K562 (cell line): Measurements from ENCODE around the gene UBAC2. TPM values are rescaled to one million over a fixed set of nuclear protein-coding genes. Genes with fewer than 3 reads are reported as not detected.
A peak's percentile ranks its signal among the peaks of the same experiment; 100 is the strongest.

ENCODE experiments used
- ATAC-seq: fragments of 200-7000 bp; cut with Tn5 transposase; 3 replicates; pipeline ENCODE4 v1.9.1; 2020; ENCODE audit warnings: moderate library complexity
- BruUV-seq: library from RNA; stranded (reverse); fragments of 400-500 nt; replicated peaks from 2 replicates; lab custom pipeline; 2021; lab: Mats Ljungman, UMichigan
- CTCF ChIA-PET: fragments of 300-600 bp; formaldehyde crosslinking; extraction: SDS; loops from one replicate; lab custom pipeline; 2021; ENCODE audit warnings: low intra/inter-chr PET ratio; lab: Yijun Ruan, JAX
- POLR2A ChIA-PET: fragments of 300-600, 350-650 bp; sonication (Branson Sonifier 250); formaldehyde crosslinking; extraction: SDS; loops from one replicate; lab custom pipeline; 2021; ENCODE audit warnings: antibody characterized with exemption, inconsistent platforms; lab: Yijun Ruan, JAX
- DNase-seq, 4 experiments: peaks; one replicate each; pipeline versions ENCODE4 v3.0.0 to v3.0.0-alpha.2; 2011 to 2018; ENCODE audit warnings: low spot score in 3 of 4, mixed read lengths in 3 of 4; ENCODE audit errors: extremely low read depth in 1 of 4
- FAIRE-seq: peaks from 2 replicates; lab custom pipeline; 2011; peaks lifted over from hg19 to GRCh38; lab: Jason Lieb, UNC
- H2AFZ ChIP-seq: 2 replicates; pipeline ENCODE4 v1.6.0; 2011; ENCODE audit warnings: low read depth, low read length, control low read depth, inconsistent platforms
- H3K27ac ChIP-seq: fragments of 200-600 bp; 3 replicates; pipeline ENCODE4 v1.8.0; 2011; ENCODE audit warnings: low read depth, mild to moderate bottlenecking, control low read depth, inconsistent platforms, low read length, moderate library complexity, mixed read lengths; ENCODE audit errors: extremely low read depth
- H3K27me3 ChIP-seq, 2 experiments: fragments of 300-600 bp in 1 of 2; 2 replicates in 1 of 2; 3 replicates in 1 of 2; pipeline versions ENCODE4 v1.6.0 to v1.8.0; 2011; ENCODE audit warnings: inconsistent platforms in 2 of 2, low read length in 2 of 2, mild to moderate bottlenecking in 1 of 2, mixed read lengths in 1 of 2, moderate library complexity in 1 of 2; ENCODE audit not compliant: control insufficient read depth in 2 of 2, insufficient read depth in 2 of 2
- H3K36me3 ChIP-seq: fragments of 300-600 bp; 3 replicates; pipeline ENCODE4 v1.8.0; 2011; ENCODE audit warnings: mild to moderate bottlenecking, low read length, inconsistent platforms; ENCODE audit not compliant: control insufficient read depth, insufficient read depth
- H3K4me1 ChIP-seq, 2 experiments: fragments of 200-600 bp in 1 of 2; replicated peaks in 1 of 2; 2 replicates in 1 of 2; 3 replicates in 1 of 2; pipeline versions ENCODE4 v1.5.1 to v1.8.0; 2011; ENCODE audit warnings: inconsistent platforms in 2 of 2, low read length in 2 of 2, mild to moderate bottlenecking in 1 of 2, mixed read lengths in 1 of 2, moderate library complexity in 1 of 2; ENCODE audit not compliant: control insufficient read depth in 2 of 2, insufficient read depth in 2 of 2
- H3K4me2 ChIP-seq: 2 replicates; pipeline ENCODE4 v1.6.1; 2011; ENCODE audit warnings: low read length, control low read depth, inconsistent platforms, mixed read lengths; ENCODE audit not compliant: insufficient read depth
- H3K4me3 ChIP-seq: fragments of 200-600 bp; sonication (generic), shearing (Covaris generic); 2 replicates; pipeline ENCODE4 v1.5.1; 2016; ENCODE audit warnings: control low read depth, inconsistent platforms
- H3K79me2 ChIP-seq: fragments of 200-600 bp; 3 replicates; pipeline ENCODE4 v1.8.0; 2011; ENCODE audit warnings: low read length, inconsistent platforms; ENCODE audit not compliant: control insufficient read depth, insufficient read depth
- H3K9ac ChIP-seq, 2 experiments: 2 replicates each; pipeline versions ENCODE4 v1.6.0 to v1.6.1; 2011; ENCODE audit warnings: low read depth in 2 of 2, low read length in 2 of 2, control low read depth in 1 of 2, inconsistent platforms in 1 of 2, mild to moderate bottlenecking in 1 of 2, mixed read lengths in 1 of 2; ENCODE audit not compliant: insufficient read depth in 1 of 2
- H3K9me1 ChIP-seq: one replicate; pipeline ENCODE4 v1.6.0; 2011; ENCODE audit warnings: inconsistent platforms, mild to moderate bottlenecking, low read length, moderate library complexity; ENCODE audit not compliant: control insufficient read depth, insufficient read depth
- H3K9me3 ChIP-seq: replicated peaks from 2 replicates; pipeline ENCODE4 v1.5.1; 2011; ENCODE audit warnings: low read depth, low read length, inconsistent platforms; ENCODE audit not compliant: control insufficient read depth, insufficient read depth
- H4K20me1 ChIP-seq: replicated peaks from 2 replicates; pipeline ENCODE4 v1.6.1; 2011; ENCODE audit warnings: low read length, inconsistent platforms, mixed read lengths; ENCODE audit not compliant: control insufficient read depth, insufficient read depth
- CREBBP ChIP-seq: IDR thresholded peaks from one replicate; pipeline ENCODE4 v1.6.1; 2012; ENCODE audit warnings: low read depth, mild to moderate bottlenecking, control low read depth, inconsistent platforms, low read length
- CTCF ChIP-seq, 3 experiments: IDR thresholded peaks in 2 of 3; conservative IDR thresholded peaks in 1 of 3; 2 replicates each; pipeline ENCODE4 v1.5.1; 2011 to 2012; ENCODE audit warnings: low read length in 3 of 3, mild to moderate bottlenecking in 3 of 3, control low read depth in 2 of 3, improper control_type of control experiment in 1 of 3, inconsistent platforms in 1 of 3, low read depth in 1 of 3, mixed read lengths in 1 of 3, moderate library complexity in 1 of 3; ENCODE audit not compliant: insufficient read depth in 2 of 3
- HMG20B ChIP-seq: fragments of 250-450 bp; sonication (Bioruptor Pico); IDR thresholded peaks from 2 replicates; pipeline ENCODE4 v1.5.0; 2021; ENCODE audit warnings: mild to moderate bottlenecking
- ZNF212 ChIP-seq: fragments of 450-650 bp; formaldehyde crosslinking; IDR thresholded peaks from 2 replicates; pipeline ENCODE4 v1.4.0; 2020; ENCODE audit warnings: mild to moderate bottlenecking
- ZNF24 ChIP-seq: fragments of 450-650 bp; IDR thresholded peaks from 2 replicates; pipeline ENCODE4 v1.6.1; 2016
- WGBS: fragments of 100-300 bp; shearing (Covaris generic); methylation state at CpG from one replicate; pipeline ENCODE4 v1.1.6; 2016; ENCODE audit warnings: low coverage, mixed read lengths; ENCODE audit not compliant: insufficient coverage; ENCODE audit errors: missing lambda C conversion rate; 5-methylcytosine and 5-hydroxymethylcytosine counted together
- in situ Hi-C: fragments of 300-500 bp; cut with MboI; formaldehyde crosslinking; loops from 4 replicates; pipeline ENCODE4 v1.15.0; 2018; ENCODE audit warnings: inconsistent platforms, mixed read lengths
- intact Hi-C: fragments of 100-400 bp; cut with micrococcal nuclease; formaldehyde crosslinking; loops from 2 replicates; pipeline ENCODE4 v1.14.2; 2022
- polyA plus RNA-seq, 8 experiments: library from polyadenylated mRNA; depleted of rRNA in 4 of 8; stranded (reverse) in 5 of 8; unstranded in 3 of 8; fragments of >200 nt; fragmentation: Nextera tagmentation in 2 of 8; fragmentation: Illumina TruSeq in 1 of 8; extraction: Ambion mirVana in 2 of 8; extraction: Trizol in 1 of 8; gene quantifications; 2 replicates each; pipeline versions ENCODE4 v1.2.1 to v1.2.3, GENCODE V29; 2011 to 2014; ENCODE audit warnings: inconsistent platforms in 1 of 8, missing spikeins in 1 of 8
- total RNA-seq, 7 experiments: library from RNA; depleted of rRNA in 6 of 7; stranded (reverse); fragments of >200 nt in 6 of 7; fragmentation: Illumina TruSeq in 2 of 7; extraction: Trizol in 2 of 7; gene quantifications; 2 replicates each; pipeline versions ENCODE4 v1.2.1 to v1.2.3, GENCODE V29; 2011 to 2021; ENCODE audit warnings: low replicate concordance in 1 of 7

UBAC2 gene
- total and polyA plus RNA-seq, 9 of the 15 experiments (the other 6 are each of a cell fraction or from before 2014, with no cell fraction given) = 6.0 to 84.1 (median 32.3) TPM

DNA sequence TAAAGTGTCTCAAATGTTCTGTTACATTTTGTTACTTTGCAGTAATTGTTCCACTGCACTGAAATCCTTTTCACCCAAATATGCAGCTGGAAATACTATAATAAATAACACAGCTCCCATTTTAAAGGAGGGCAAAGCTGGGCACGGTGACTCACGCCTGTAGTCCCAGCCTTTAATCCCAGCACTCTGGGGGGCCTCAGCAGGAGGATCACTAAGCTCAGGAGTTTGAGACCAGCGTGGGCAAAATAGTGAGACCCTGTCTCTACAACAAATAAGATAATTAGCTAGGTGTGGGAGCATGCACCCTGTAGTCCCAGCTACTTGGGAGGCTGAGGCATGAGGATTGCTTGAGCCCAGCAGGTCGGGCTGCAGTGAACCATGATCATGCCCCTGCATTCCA, 7.5 kb upstream of the UBAC2 start:
- ATAC-seq (no peak), DNase-seq (no peak), FAIRE-seq (no peak)
- POLR2A ChIA-PET = interaction anchor here (0.6 kb wide), 1 partner anchor 12 kb away, joined by 3 read pairs; no protein-coding TSS in a partner anchor
- no peaks in the 10 kb centered on the region for H3K36me3 ChIP-seq
- in situ Hi-C loops (no loop called here), intact Hi-C loops (no loop called here)
- H3K9me3 ChIP-seq = no peaks in the 10 kb centered on the region
- H4K20me1 ChIP-seq = no peaks in the 10 kb centered on the region
- 45% methylated on average over 4 of the region's 4 CpGs for WGBS
- no peaks in the 10 kb centered on the region for H3K27me3 ChIP-seq
- no peak overlapping the region for H3K9ac ChIP-seq
- H3K27ac ChIP-seq = no peak overlapping the region
- H3K4me3 ChIP-seq = no peak overlapping the region
- TF ChIP-seq ZNF24 = no peak
- no peak for TF ChIP-seq ZNF212
- H3K9me1 ChIP-seq = no peaks in the 10 kb centered on the region
- BruUV-seq = no TSS peak
- H3K4me1 ChIP-seq = peaks cover 0 to 4% of the 10 kb centered on the region in 2 experiments; a peak in 3 of 5 replicates
- H2AFZ ChIP-seq = no peak overlapping the region
- CTCF ChIA-PET = no interaction called here
- H3K4me2 ChIP-seq = no peak overlapping the region
- H3K79me2 ChIP-seq = no peaks in the 10 kb centered on the region

DNA sequence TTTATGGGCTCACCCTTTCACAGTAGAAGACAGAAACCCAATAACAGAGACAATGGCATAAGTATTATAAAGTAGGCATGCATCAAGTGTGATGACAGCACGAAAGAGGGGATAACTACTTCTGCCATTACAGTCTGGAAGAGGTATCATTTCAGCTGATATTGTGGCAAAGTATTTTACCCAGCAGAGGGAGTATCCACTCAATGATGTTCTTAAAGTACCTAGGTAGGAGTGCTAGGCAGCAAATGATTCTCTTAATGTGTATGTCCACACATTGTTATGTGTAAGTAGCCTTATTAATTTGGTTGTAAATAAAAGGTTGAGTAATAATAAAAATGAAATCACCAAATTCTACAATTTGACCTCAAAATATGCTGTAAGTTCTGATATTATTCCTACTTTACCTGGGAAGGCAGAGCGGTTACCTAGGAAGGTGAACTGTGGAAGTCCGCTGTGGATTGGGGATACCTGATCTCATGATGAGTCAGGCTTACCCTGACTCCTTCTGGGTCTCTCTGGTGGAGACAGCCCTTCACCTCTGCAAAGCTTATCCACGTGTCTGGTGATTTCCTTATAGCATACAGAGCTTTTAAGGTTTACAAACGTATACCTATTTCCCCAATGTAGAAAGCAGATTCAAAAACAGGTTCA, 4.1 kb upstream of the UBAC2 start:
- Histone ChIP-seq H3K4me2 (no peak overlapping the region), H2AFZ (no peak overlapping the region), H3K9ac (no peak overlapping the region), H4K20me1 (no peaks in the 10 kb centered on the region), H3K27ac (no peak overlapping the region), H3K79me2 (peaks cover 25% of the 10 kb centered on the region), H3K9me1 (no peaks in the 10 kb centered on the region), H3K4me1 (peaks cover 4 to 12% of the 10 kb centered on the region in 2 experiments; a peak in 4 of 5 replicates), H3K9me3 (no peaks in the 10 kb centered on the region), H3K27me3 (no peaks in the 10 kb centered on the region), H3K4me3 (no peak overlapping the region), H3K36me3 (no peaks in the 10 kb centered on the region)
- no peak for FAIRE-seq
- intact Hi-C loops = no loop called here
- 67% methylated on average over 5 of the region's 5 CpGs for WGBS
- in situ Hi-C loops = no loop called here
- BruUV-seq = no TSS peak
- ChIA-PET CTCF (no interaction called here), POLR2A (no interaction called here)
- no peak for DNase-seq
- TF ChIP-seq CREBBP (no peak), HMG20B (CRISPR knock-in tag) (no peak), CTCF (IDR thresholded peaks at IDR 0.05 in 2 of 3, conservative IDR thresholded peaks at IDR 0.05 in 1 of 3; ENCODE audit: insufficient read depth in 2 of 3, low read depth in 1 of 3, low read length in 3 of 3) (0 out of 6 replicates have a peak, but pooled peaks of 1 of the 3 experiments have one; percentile 18)
- no peak for ATAC-seq
